DMS79 (cell line): ENCODE measurements around the gene NRTN.

Experiments
- DNase-seq: peaks from one replicate; lab custom pipeline; 2025; lab: John Stamatoyannopoulos, UW

The NRTN gene

DNA sequence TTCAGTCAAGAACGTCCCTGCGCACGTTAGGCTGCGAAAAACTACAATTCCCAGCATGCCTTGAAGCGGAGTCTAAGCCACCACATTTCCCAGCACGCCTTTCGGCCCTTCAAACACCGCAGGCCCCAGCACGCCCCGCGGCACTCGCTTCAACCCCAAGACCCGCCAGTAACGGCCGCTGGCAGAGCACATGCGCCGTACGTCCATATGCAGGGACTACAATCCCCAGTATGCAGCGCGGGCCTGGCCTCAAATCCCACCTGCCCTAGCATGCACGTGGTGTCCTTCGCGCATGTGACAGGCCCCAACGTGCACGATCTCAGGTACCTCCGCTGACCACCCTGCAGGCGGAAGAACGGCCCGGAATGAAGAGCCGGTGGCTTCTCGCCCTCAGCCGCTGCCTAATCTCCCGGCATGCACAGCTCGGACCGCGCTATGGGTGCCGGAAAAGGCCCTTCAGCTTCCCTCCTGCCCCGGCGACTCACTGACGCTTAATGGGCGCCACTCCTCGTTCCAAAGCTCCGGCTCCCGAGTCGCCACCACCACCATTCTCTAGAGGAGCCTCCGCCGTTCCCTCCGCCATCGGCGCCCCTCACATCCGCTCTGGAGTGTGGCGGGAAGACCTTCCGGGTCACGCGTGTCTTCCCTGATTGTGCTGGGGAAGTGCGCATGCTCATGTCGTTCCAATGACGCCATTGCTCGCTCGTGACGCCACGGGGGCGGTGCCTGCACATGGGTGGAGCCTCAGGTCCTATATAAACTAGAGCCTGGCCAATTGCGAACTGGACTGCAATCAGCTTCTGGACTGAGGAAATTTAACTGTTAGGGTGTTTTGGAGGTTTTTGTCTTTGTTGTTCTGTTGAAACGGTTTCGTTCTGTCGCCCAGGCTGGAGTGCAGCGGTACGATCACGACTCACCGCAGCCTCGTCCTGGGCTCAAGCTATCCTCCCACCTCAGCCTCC, 14.0 kb upstream of the NRTN start, which contains the start of gene DUS3L:
DUS3L (minus strand) TSS at position 605 of the 962 bp plus-strand sequence; CDS start at position 583, 22 bp downstream.
- DNase-seq = peak; percentile 97

DNA sequence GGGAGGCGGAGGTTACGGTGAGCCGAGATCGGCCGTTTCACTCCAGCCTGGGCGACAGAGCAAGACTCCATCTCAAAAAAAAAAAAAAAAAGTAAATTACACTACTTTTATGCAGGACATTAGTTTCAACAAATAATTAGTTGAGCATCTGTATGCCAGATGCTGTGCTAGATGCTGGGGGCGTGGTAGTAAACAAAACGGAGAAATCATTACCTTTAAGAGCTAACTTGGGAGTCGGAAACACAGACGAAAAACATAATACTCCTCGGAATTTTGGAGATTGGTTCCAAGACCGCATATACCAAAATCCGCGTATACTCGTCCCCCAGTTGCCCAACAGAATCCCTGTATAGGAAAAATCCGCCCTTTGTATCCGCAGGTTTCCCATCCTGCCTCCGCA, 12.6 kb upstream of the NRTN start:
- no peak for DNase-seq

DNA sequence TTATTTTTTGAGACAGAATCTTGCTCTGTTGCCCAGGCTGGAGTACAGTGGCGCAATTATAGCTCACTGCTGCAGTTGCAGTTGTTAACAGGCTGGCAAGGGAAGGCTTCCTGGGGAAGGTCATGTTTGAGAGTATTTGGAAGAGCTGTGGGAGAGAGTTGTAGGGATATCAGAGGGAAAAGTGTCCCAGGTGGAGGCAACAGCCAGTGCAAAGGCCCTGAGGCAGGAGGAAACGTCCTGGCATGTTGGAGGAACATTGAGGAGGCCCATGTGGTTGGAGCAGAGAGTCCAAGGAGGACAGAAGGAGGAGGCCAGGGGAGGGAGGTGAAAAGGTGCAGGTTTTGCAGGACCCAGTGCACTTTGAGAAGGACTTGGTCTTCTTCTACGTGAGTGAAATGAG, 11.7 kb upstream of the NRTN start:
- DNase-seq = no peak

DNA sequence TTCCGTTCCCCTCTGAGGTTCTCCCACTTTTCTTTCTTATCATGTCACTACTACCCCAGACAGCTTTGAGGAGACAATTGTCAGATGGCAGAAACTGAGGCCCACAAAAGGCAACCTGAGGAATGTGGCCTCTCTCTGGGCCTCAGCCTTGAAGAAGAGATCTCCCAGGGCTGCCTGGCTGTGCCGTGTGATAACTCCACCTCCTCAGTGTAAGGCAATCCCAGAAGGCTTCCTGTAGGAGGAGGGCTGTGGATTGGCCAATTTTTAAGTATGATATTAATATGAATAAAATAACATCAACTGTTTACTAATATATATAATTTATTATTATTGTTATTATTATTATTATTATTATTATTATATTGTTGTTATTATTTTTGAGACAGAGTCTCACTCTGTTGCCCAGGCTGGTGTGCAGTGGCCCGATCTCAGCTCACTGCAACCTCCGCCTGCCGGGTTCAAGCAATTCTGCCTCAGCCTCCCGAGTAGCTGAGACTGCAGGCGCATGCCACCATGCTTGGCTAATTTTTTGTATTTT, 9.4 kb upstream of the NRTN start:
- no peak for DNase-seq

DNA sequence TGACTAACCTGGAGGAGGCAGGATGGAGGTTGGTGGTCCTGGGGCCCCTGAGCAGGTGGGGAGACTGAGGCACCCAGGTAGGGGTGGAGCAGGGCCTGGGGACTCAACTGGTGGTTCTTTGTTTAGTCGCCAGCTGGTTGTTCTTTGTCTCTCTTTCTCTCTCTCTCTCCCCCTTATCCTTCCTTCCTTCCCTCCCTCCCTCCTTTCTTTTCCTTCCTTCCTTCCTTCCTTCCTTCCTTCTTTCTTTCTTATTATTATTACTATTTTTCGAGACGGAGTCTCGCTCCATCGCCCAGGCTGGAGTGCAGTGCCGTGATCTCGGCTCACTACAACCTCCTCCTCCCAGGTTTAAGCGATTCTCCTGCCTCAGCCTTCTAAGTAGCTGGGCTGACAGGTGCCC, 6.6 kb upstream of the NRTN start:
- no peak for DNase-seq

DNA sequence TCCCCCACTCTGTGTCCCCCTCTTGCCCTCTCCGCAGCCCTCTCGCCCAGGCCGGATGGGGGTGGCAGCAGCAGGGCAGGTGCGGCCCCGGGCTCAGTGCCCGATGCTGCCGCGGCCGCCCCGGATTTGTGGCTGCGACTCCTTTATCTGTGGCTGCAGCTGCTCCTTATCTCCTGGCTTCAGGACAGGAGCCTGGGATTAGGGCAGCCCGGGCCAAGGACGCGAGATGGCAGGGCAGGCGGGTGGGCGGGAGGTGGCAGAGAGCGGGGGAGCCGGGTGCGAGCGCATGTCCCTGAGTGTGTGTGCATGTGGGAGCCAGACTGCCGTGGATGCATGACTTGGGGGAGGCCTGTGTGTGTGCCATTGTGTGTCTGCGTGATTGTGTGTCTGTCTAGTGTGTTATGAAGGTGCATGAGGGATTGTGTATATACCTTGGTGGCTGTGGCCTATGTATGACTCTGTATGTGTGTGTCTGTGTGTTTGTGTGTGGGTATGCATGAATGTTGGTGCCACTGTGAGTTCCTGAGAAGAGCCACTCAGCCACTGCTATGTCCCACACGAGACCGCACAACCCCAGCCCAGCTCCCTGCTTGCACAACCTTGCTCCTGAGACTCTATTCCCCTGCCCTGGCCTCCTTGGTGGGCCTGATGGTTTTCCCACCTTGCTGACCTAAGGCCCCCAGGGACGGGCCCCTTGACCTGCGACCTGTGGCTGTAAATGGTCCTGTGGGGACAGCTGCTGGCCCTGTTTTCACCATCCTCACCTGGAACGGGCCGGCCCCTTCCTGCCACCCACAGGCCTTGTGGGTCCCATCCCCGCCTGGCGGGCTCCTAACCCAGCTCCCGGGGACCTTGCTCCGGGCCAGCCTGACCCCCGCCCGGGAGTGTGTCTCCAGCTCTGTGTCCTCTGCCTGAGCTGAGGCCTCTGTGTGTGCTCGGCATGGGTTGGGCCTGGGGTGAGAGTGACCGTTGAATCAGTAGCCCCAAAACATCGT, 5.3 kb upstream of the NRTN start:
- no peak for DNase-seq

DNA sequence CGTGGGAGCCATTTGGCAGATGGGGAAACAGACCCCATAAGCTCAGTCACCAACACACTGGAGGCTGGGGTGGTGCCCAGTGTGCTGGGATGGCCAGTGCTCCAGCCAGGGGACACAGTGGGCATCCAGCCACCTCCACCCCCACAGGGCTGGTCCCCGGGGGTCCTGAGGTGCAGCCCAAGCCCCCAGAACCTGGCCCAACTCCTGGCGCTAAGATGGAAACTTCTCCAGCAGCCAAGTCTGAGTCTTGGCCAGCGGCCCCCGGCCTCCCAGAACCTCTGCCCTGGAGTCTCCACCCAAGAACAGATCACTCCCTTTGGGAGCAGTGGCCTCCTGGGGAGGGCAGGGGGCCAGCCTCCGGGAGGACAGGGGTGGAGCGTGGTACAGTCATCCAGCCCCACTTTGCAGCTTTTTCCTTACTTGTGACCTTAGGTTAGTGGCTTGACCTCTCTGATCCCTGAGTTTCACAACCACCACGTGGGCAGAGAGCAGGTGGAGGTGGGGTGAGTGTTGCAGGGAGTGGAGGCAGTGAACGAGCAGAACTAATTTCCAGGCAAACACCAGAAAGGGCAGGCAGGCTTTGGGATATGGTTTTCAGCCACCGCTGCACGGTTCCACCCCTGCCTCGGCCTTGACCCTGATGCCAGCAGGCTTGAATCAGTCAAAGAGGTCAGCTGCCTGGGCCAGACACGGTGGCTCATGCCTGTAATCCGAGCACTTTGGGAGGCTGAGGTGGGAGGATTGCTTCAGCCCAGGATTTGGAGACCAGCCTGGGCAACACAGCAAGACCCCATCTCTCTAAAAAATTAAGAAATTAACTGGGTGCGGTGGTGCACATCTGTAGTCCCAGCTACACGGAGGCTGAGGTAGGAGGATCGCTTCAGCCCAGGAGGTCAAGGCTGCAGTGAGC, 4.3 kb upstream of the NRTN start:
- DNase-seq = no peak

DNA sequence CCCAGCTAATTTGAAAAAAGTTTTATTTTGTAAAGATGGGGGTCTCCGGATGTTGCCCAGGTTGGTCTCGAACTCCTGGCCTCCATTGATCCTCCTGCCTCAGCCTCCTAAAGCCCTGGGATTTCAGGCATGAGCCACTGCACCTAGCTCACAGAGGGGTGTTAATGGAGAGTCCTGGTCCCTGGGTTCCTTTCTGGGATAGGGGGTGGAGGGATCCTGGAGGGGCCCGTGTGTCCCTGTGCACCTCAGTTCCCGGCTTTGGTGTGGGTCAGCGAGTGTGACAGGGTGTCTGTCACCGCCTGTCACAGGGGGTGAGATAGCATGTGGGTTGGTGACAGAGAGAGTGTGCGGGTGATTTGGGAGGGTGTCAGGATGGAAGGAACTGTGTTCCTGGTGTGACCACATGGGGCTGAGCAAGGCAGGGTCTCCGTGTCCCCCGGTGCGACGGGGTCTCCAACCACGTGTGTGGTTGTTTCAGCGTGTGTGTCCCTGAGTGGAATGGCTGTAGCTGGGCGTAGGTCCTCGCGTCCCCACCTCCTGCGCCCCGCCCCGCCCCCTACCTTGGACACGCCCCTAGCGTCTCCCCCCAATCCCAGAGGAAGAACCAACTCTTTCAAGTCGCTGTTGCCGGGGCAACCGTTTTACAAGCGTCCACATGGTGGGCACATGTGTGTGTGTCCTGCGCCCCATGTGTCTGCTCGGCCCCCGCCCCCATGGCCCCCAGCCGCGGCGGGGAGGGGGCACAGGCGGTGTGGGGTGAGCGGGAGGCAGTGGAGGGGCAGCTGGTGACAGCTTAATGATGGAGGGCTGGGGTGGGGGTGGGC, 2.9 kb upstream of the NRTN start:
- DNase-seq = peak; percentile 23

DNA sequence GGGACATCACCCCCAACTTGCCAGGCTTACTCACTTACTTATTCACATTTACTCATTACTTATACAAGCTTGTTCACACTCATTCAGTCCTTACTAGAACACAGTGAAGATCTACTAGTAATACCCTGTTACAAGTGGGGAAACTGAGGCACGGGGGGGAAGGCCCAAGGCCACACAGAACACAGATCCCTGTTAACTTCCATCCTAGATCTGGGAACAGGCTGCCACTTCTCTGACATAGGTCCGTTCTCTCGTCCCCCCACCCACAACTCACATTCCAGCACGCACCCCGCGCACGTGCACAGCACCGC, 1.5 kb upstream of the NRTN start:
- DNase-seq = no peak

DNA sequence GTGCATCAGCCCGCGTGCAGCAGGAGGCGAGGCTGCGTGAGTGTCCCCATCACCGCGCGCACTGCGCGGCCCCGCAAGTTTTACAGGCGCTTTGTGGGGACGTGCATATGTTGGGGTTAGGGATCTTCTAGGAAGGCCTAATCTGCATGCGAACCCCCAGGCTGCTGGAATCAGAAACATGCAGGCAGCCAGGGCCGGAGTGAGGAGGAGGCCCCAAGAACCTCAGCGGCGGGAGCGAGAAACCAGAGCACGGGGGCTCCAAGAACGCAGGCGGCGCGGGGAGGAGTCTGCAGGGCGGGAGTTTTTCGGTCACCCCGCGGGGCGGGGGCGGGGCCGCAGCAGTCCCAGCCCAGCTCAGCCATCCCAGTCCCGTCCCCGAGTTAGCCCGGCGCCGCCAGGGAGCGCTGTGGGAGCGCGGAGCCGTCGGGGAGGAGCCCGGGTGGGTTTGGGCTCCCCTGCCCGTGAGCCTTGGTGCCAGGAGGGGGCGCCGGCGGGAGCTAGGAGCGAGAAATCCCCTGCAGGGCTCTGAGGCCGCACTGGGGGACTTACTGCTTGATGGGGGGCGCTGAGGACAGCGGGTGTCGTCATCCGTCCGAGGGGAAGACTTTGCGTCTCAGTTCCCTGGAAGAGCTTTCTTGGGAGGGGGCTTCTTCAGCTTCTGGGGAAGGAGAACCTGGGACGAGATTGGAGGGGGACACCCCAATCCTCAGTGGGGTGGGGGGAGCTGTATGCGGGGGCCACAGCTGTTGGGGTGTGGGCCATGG, 933 bp upstream of the NRTN start:
- peak; percentile 77 for DNase-seq

DNA sequence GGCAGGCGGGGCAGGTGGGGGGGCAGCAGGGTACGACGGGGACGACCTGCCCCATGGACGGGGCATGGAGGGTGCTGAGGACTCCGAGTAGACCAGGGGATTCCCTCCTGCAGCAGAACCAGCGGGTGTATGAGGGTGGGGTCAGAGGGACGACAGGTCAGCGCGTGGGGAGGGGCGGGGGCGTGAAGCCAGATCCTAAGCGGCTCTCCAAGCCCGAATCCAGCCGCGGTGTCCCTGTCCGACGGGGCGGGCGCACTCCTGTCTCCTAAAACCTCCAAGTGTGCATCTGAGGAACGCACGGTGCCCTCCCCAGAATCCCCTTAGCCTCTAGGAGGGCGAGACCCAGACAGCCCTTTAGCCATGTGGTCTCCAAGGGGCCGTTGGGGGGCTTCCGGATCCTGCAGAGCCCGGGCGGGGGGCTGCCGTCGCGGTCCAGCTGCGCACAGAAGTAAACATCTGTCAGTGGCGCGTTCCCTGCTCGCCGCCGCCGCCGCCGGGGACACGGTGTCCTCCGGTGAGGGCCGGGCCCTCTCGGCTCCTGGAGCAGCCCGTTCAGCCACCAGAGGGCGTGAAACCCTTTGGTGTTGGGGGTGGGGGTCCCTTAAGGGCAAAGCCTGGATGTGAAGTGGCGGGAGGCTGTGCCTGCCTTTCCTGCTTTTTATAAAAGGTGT, 730 bp downstream of the NRTN start:
- peak; percentile 69 for DNase-seq

DNA sequence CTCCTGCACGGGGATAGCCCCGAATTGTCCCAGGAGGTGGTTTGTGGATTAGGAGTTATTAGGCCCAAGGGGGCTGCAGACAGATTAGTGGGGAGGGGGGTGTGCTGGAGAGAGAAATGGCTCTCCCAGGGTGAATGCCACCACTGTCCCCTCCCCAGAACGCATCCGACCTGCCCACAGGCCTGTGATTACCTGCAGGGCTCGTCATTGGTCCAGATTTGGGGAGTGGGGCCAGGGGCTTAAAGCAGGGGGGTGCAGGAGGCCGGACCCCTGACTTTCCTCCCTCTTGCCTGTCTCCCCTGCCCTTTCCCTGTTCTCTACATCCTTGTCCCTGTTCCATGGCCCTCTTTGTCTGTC, 1.2 kb downstream of the NRTN start:
- no peak for DNase-seq

DNA sequence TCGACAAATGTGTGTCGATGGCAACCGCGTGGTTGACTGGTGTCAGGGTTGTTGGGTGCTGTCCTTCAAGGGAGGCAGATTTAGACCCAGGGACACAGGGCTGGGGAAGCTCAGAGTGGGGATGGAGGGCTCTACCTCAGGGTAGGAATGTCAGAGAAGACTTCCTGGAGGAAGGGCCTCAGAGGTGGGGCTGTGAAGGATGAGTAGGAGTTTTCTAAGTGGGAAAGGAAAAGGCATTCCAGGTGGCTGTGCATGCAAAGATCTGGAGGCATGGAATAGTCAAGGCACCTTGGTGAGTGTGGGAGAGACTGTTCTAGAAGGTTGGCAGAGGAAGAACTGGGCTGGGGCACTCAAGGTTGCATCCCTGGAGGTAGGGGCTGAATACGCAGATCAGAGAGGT, 2.0 kb downstream of the NRTN start:
- DNase-seq = no peak

DNA sequence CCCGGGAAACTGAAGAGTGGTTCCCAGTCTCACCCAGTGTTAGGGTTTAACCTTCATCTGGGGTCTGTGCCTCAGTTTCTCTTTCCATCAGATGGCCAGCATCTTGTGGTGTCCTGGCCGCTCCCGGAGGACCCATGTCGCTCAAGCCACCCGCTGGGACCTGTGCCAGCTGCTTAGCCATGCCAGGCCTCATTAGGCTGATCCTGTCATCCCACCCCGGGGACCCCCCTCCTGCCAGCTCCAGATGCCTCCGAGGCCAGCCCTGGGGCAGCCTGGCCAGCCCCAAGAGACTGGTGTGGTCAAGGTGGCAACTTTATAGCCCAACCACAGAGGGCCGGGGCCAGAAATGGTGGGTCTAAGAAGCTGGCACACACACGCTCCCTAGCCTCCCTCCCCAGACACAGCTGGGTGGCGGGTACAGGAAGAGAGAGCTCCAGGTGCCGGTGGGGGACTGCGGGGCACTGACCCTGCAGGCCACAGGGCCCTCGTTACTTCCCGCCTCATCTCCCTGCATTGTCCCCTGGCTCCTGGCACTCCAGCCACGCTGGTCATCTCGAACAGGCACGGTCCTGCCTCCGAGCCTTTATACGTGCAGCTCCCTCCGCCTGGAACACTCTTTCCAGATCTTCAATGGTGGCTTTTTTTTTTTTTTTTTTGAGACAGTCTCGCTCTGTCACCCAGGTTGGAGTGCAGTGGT, 3.4 kb downstream of the NRTN start:
- DNase-seq = no peak

DNA sequence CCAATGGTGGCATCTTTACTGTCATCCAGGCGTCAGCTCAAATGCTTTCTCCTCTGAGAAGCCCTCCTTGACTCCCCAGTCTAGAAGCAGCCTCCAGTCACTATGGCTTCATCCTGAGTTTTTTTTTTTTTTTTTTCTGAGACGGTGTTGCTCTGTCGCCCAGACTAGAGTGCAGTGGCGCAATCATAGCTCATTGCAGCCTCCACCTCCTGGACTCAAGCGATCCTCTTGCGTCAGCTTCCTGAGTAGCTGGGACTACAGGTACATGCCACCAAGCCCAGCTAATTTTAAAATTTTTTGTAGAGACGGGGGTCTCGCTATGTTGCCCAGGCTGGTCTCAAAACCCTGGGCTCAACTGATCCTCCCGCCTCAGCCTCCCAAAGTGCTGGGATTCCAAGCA, 4.2 kb downstream of the NRTN start:
- DNase-seq = no peak

DNA sequence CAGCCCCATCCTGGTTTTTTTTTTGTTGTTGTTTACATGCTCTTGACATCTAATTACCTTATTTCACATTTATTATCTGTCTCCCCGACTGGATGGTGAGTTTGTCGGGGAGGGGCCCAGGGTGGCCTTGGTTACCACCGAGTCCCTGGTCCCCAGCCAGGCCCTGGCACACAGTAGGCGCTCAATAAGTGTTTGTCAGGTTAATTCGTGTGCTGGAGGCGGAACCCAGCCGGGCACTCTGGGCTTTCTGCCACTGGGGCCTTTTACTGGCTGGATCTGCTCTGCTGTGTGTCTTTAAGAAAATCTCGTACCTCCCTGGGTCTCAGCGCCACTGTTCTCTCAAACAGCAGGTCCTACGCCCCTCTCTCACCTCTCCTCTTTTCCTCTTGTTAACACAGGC, 4.6 kb downstream of the NRTN start:
- no peak for DNase-seq

DNA sequence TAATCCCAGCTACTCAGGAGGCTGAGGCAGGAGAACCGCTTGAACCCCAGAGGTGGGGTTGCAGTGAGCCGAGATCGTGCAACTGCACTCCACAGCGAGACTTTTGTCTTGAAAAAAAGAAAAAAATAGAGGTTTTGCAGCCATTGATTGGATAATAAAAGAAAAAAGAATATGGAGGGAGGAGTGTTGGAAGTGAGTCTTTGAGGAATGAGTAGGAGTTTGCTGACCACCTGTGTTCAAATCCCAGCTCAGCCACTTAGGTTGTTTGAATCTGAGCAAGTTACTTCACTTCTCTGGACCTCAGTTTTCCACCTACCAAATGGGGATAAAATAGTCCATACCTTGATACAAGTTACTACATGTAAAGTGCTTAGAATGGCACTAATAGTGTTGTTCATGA, 6.2 kb downstream of the NRTN start:
- DNase-seq = no peak

DNA sequence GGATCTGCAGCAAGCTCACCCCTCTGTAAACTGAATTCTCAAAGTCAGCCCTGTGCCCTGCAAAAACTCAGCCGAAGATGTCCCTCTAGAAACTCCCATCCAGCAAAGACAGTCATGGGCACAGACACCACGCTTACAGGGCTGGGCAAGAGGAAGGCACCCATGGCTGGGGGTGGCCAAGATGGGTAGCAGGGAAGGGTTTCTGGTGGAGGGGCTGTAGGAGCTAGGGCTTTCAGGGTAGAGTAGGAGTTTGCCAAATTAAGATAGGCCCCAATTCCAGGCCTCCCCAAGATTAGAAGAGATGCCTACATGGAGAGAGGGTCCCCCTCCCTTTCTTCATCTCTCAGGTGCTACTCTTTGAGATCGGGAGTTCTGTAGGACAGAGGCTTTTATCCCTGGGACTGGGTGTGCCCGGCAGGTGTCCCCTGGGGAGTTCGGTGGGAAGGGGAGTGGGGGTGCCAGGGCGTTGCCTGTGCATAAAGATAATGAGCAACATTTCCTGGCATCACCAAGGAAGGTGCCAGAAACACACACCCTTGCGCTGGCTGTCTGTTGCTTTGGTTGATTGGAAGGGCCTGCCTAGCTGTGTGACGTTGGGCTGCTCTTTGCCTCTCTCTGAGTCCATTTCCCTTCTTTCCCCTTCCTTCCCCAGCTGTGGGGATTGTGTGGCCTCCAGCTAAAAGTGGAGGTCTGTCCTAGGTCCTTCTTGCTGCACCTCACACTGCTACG, 9.4 kb downstream of the NRTN start:
- DNase-seq = no peak
